A673 (cell line): ENCODE results near the gene LRRC2. TPM values are rescaled to one million over a fixed set of nuclear protein-coding genes. Genes with fewer than 3 reads are reported as not detected.

Source experiments
- BruUV-seq: library from RNA; stranded (reverse); fragments of 400-500 nt; replicated peaks from 2 replicates; lab custom pipeline; 2021; lab: Mats Ljungman, UMichigan
- CTCF ChIA-PET: fragments of 300-600 bp; sonication (Branson Sonifier 250); formaldehyde crosslinking; loops from one replicate; lab custom pipeline; 2022; ENCODE audit warnings: antibody characterized with exemption; lab: Charles Lee
- POLR2A ChIA-PET: fragments of 300-600 bp; sonication (Branson Sonifier 250); formaldehyde crosslinking; loops from one replicate; lab custom pipeline; 2022; ENCODE audit warnings: antibody characterized with exemption; ENCODE audit not compliant: low non-redundant PET; lab: Charles Lee
- DNase-seq: peaks from one replicate; pipeline ENCODE4 v3.0.0-alpha.2; 2015; ENCODE audit warnings: low spot score
- H3K27ac ChIP-seq: fragments of 200-600 bp; sonication (generic); 2 replicates; pipeline ENCODE4 v1.5.1; 2016; ENCODE audit warnings: mixed run types, low read depth, mild to moderate bottlenecking, mixed read lengths, antibody characterized with exemption, low read length; ENCODE audit not compliant: poor library complexity, severe bottlenecking
- H3K27me3 ChIP-seq: fragments of 200-600 bp; sonication (generic); replicated peaks from 2 replicates; pipeline ENCODE4 v1.6.1; 2017; ENCODE audit warnings: mixed run types, low read depth, mild to moderate bottlenecking, mixed read lengths, antibody characterized with exemption, low read length; ENCODE audit not compliant: insufficient read depth, poor library complexity
- H3K36me3 ChIP-seq: fragments of 200-600 bp; sonication (generic); 2 replicates; pipeline ENCODE4 v1.6.1; 2016; ENCODE audit warnings: mixed run types, mild to moderate bottlenecking, mixed read lengths, antibody characterized with exemption, low read length; ENCODE audit not compliant: insufficient read depth, poor library complexity, severe bottlenecking
- H3K4me1 ChIP-seq: fragments of 200-600 bp; sonication (generic); 2 replicates; pipeline ENCODE4 v1.6.1; 2017; ENCODE audit warnings: mixed run types, mild to moderate bottlenecking, mixed read lengths, antibody characterized with exemption, low read length; ENCODE audit not compliant: insufficient read depth, poor library complexity, severe bottlenecking
- H3K4me3 ChIP-seq: fragments of 200-600 bp; sonication (generic); 2 replicates; pipeline ENCODE4 v1.5.1; 2016; ENCODE audit warnings: low read depth, mixed run types, mild to moderate bottlenecking, mixed read lengths, low read length; ENCODE audit not compliant: poor library complexity, severe bottlenecking
- H3K9me3 ChIP-seq: fragments of 200-600 bp; sonication (generic); 2 replicates; pipeline ENCODE4 v1.6.1; 2016; ENCODE audit warnings: mixed run types, low read depth, mild to moderate bottlenecking, mixed read lengths, antibody characterized with exemption, low read length; ENCODE audit not compliant: poor library complexity, severe bottlenecking
- CTCF ChIP-seq: fragments of 300-800, 200-600 bp; sonication (generic); conservative IDR thresholded peaks from 2 replicates; pipeline ENCODE4 v1.5.1; 2017; ENCODE audit warnings: low read depth, mild to moderate bottlenecking, antibody characterized with exemption, low read length, moderate library complexity, mixed read lengths
- EZH2 ChIP-seq: fragments of 200-600 bp; sonication (generic); IDR thresholded peaks from 2 replicates; pipeline ENCODE4 v1.6.1; 2017; ENCODE audit warnings: borderline replicate concordance, low read depth, mild to moderate bottlenecking, mixed read lengths, antibody characterized with exemption, low read length; ENCODE audit not compliant: poor library complexity, severe bottlenecking
- intact Hi-C: fragments of 100-400 bp; cut with micrococcal nuclease; formaldehyde crosslinking; loops from one replicate; pipeline ENCODE4 v1.10.0; 2022; ENCODE audit not compliant: unreplicated experiment
- total RNA-seq: library from RNA; stranded (reverse); gene quantifications from 2 replicates; pipeline ENCODE4 v1.2.3, GENCODE V29; 2021

Gene LRRC2
- total RNA-seq, 1 experiment from 2014 or later: 0.28 TPM

GRCh38 chr3:46500656-46501635 is 65.2 kb downstream of the LRRC2 start:
- Histone ChIP-seq H3K9me3 (no peaks in the 10 kb centered on the region), H3K4me3 (no peak overlapping the region), H3K27ac (no peak overlapping the region), H3K36me3 (no peaks in the 10 kb centered on the region), H3K4me1 (no peaks in the 10 kb centered on the region), H3K27me3 (no peaks in the 10 kb centered on the region)
- intact Hi-C loops: no loop called here
- TF ChIP-seq EZH2: no peak
- TF ChIP-seq CTCF: no peak
- POLR2A ChIA-PET: no interaction called here
- CTCF ChIA-PET: no interaction called here
- DNase-seq: no peak
- BruUV-seq: no TSS peak

DNA sequence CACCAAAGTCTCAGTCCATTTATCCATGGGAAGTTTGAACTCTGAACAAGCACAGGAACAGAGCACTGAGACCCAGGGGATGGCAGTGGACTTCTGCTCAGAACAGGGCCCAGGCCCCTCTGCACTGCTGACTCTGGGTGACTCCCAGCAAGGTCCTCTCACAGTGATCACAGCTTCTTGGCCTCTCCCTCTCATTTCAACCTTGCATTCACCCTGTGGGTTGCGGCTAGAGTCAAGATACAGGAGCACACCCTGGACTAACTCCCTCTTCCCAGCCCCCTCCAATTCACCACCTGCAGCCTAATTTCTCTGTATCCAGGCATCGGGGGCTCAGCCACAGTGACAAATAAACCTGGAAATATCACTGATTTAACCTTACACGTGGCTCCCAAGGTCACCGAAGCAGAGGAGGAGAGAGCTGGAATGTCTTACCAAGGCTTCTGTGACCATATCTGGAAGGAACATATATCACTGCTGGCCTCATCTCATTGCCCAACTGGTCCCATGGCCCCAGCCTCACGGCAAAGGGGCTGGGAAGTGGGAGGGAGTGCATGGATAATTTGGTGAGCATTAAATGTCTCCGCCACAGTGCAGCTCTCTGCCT is 67.1 kb downstream of the LRRC2 start:
- no TSS peak for BruUV-seq
- Histone ChIP-seq H3K27me3 (no peaks in the 10 kb centered on the region), H3K36me3 (no peaks in the 10 kb centered on the region), H3K4me3 (no peak overlapping the region), H3K9me3 (no peaks in the 10 kb centered on the region), H3K4me1 (no peaks in the 10 kb centered on the region), H3K27ac (no peak overlapping the region)
- DNase-seq: no peak
- POLR2A ChIA-PET: no interaction called here
- CTCF ChIA-PET: interaction anchor here (0.8 to 0.9 kb wide), 2 partner anchors 10 to 15 kb away, joined by 3 read pairs; no protein-coding TSS in a partner anchor
- TF ChIP-seq EZH2 (no peak), CTCF (no peak)
- intact Hi-C loops: no loop called here

GRCh38 chr3:46497556-46498265 is 68.4 kb downstream of the LRRC2 start, which contains the start of gene RTP3:
RTP3 (plus strand) TSS chr3:46497976; CDS start chr3:46498063, 87 bp downstream.
- no peak within 1 kb of the TSS for H3K4me3 ChIP-seq
- H3K4me1 ChIP-seq: no peaks in the 10 kb centered on the region
- no peak for DNase-seq
- H3K9me3 ChIP-seq: no peaks in the 10 kb centered on the region
- ChIA-PET POLR2A (no interaction called here), CTCF (no interaction called here)
- no TSS peak for BruUV-seq
- no peaks in the 10 kb centered on the region for H3K27me3 ChIP-seq
- intact Hi-C loops: no loop called here
- no peak within 1 kb of the TSS for H3K27ac ChIP-seq
- H3K36me3 ChIP-seq: no peaks in the 10 kb centered on the region
- TF ChIP-seq CTCF: no peak
- TF ChIP-seq EZH2: no peak
